Measurements from ENCODE around the gene HIVEP3. TPM values are rescaled to one million over a fixed set of nuclear protein-coding genes. Genes with fewer than 3 reads are reported as not detected.

Gene HIVEP3
- total RNA-seq, 1 experiment from 2014 or later = 6.0 TPM

GRCh38 chr1:41645062-41645461 lies 273.7 kb downstream of the HIVEP3 start:
- Histone ChIP-seq H3K27me3 (ENCODE audit: control insufficient read depth, insufficient read depth, low read length) (no peaks in the 10 kb centered on the region), H3K36me3 (ENCODE audit: control insufficient read depth, insufficient read depth, low read length) (no peaks in the 10 kb centered on the region), H3K4me1 (ENCODE audit: control insufficient read depth, insufficient read depth, low read length) (no peaks in the 10 kb centered on the region; the same call in 1 of the 2 replicates), H3K4me3 (ENCODE audit: low read depth in 2 of 2, low read length in 2 of 2) (no peak overlapping the region), H3K9me3 (ENCODE audit: control insufficient read depth, insufficient read depth, low read depth, low read length) (no peaks in the 10 kb centered on the region), H3K27ac (ENCODE audit: low read length) (no peak overlapping the region)
- in situ Hi-C loops (cut with HindIII; ENCODE audit: low pct_unique_long_range_greater_than_20kb, low sequenced_read_pairs) (no loop called here), intact Hi-C loops (cut with micrococcal nuclease; ENCODE audit: unreplicated experiment) (no loop called here)
- no TSS peak for BruUV-seq (replicated peaks)
- no peak for DNase-seq (ENCODE audit: low read depth, low spot score)
- ATAC-seq = no peak
- CTCF ChIA-PET = no interaction called here
- POLR2A ChIA-PET = no interaction called here
- TF ChIP-seq CTCF (IDR thresholded peaks at IDR 0.05) (no peak), POLR2AphosphoS5 (IDR thresholded peaks at IDR 0.05; ENCODE audit: low read depth, low read length) (no peak), SIN3A (IDR thresholded peaks at IDR 0.05; ENCODE audit: borderline replicate concordance, insufficient read depth, low read depth, low read length) (no peak), REST (IDR thresholded peaks at IDR 0.05; ENCODE audit: insufficient read depth in 1 of 2, low read depth in 2 of 2, low read length in 1 of 2) (no peak), TCF7L2 (IDR thresholded peaks at IDR 0.05; ENCODE audit: low read depth, low read length) (no peak)

GRCh38 chr1:41642922-41643821 lies 275.6 kb downstream of the HIVEP3 start:
- Histone ChIP-seq H3K4me3 (ENCODE audit: low read depth in 2 of 2, low read length in 2 of 2) (no peak overlapping the region), H3K9me3 (ENCODE audit: control insufficient read depth, insufficient read depth, low read depth, low read length) (no peaks in the 10 kb centered on the region), H3K27me3 (ENCODE audit: control insufficient read depth, insufficient read depth, low read length) (no peaks in the 10 kb centered on the region), H3K36me3 (ENCODE audit: control insufficient read depth, insufficient read depth, low read length) (no peaks in the 10 kb centered on the region), H3K27ac (ENCODE audit: low read length) (no peak overlapping the region), H3K4me1 (ENCODE audit: control insufficient read depth, insufficient read depth, low read length) (no peaks in the 10 kb centered on the region)
- ATAC-seq = no peak
- no TSS peak for BruUV-seq (replicated peaks)
- no peak for TF ChIP-seq REST (IDR thresholded peaks at IDR 0.05; ENCODE audit: insufficient read depth in 1 of 2, low read depth in 2 of 2, low read length in 1 of 2)
- no peak for TF ChIP-seq SIN3A (IDR thresholded peaks at IDR 0.05; ENCODE audit: borderline replicate concordance, insufficient read depth, low read depth, low read length)
- no peak for TF ChIP-seq CTCF (IDR thresholded peaks at IDR 0.05)
- no peak for TF ChIP-seq POLR2AphosphoS5 (IDR thresholded peaks at IDR 0.05; ENCODE audit: low read depth, low read length)
- no peak for TF ChIP-seq TCF7L2 (IDR thresholded peaks at IDR 0.05; ENCODE audit: low read depth, low read length)
- intact Hi-C loops (cut with micrococcal nuclease; ENCODE audit: unreplicated experiment) = no loop called here
- DNase-seq (ENCODE audit: low read depth, low spot score) = no peak
- ChIA-PET CTCF (no interaction called here), POLR2A (interaction anchor here (0.6 kb wide), 1 partner anchor 194 kb away, joined by 6 read pairs; no protein-coding TSS in a partner anchor)
- in situ Hi-C loops (cut with HindIII; ENCODE audit: low pct_unique_long_range_greater_than_20kb, low sequenced_read_pairs) = no loop called here

Measured in Panc1 (cell line).